COR-L47 (cell line): ENCODE results near the gene TMEM132A.
"Not testable (repeated sequence)": the region's sequence is repeated elsewhere in the genome, so short reads cannot be mapped to it uniquely, and the experiment has no call there.

Experiments
- DNase-seq: peaks from one replicate; lab custom pipeline; 2025; lab: John Stamatoyannopoulos, UW

Gene TMEM132A

DNA sequence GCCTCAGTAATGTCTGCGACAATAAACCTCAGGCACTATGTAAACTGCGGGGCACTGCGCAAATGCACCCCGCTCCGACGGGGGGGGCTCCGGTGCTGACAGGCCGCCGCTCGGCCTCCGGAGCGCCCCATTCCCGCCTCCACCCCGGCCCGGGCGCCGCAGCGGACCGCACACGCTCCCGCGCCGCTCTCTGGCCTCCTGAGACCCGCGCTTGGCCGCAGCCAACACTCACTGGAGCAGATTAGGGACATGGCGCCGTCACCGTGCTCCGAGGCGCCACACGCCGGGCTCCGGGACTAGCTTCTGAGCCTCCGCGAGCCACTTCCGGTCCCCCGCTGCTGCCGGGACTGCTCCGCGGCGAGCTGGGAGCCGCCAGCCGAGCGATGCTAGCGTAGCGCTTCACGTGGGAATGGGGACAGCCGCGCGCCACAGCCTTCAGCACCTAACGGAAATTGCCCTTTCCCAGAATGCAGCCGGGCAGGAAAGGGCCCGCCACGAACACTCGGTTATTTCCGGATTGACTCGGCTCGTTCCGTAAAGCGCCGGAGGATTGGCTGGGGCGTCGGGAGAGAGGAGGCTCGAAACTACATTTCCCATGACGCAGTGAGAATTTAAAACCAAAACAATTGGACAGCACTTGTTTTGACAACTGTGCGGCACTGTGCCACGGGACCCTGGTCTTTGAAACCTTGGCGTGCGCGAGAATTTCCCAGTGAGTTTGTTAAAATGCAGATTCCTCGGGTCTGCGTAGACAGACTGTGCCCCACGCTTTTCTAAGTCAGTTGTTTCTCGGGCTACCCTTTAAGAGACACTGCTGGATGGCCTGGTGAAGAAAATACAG lies 17.9 kb upstream of the TMEM132A start, which contains the start of gene PRPF19:
PRPF19 (minus strand) TSS at position 454 of the 841 bp plus-strand sequence; CDS start at position 251, 203 bp downstream.
- peak; percentile 94 for DNase-seq

DNA sequence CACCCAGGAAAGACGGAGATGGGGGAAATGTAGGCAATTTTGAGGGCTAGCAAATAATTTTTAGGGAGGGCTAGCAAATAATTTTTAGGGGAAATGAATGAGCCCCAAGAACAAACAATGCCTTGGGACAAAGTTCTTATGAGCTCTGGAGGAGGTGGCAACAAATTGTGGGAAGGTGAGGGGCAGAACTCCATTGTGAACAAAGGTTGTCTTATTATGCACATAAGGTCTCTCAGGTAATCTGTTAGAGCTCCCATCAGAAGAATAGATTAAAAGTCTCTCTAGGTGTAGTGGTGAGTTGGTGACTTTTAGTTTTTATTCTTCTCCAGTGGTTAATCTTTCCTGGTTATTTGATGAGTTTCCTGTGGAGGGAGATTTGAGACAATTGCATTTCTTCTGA lies 15.5 kb upstream of the TMEM132A start:
- DNase-seq = no peak

DNA sequence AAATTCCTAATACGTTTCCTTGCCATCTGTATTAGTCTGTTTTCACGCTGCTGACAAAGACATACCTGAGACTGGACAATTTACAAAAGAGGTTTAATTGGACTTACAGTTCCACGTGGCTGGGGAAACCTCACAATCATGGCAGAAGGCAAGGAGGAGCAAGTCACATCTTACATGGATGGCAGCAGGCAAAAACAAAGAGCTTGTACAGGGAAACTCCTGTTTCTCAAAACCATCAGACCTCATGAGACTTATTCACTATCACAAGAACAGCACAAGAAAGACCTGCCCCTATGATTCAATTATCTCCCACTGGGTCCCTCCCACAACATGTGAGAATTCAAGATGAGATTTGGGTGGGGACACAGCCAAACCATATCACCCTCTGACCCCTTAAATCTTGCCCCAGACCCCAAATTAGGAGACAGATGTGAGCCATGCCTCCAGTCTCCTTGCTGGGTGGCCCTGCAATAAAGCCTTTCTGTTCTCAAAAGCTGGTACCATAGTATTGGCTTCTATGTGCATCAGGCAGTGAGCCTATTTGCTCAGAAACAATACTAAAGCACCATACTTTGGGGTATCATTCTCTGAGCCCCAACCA lies 14.5 kb upstream of the TMEM132A start:
- not testable (repeated sequence) for DNase-seq

DNA sequence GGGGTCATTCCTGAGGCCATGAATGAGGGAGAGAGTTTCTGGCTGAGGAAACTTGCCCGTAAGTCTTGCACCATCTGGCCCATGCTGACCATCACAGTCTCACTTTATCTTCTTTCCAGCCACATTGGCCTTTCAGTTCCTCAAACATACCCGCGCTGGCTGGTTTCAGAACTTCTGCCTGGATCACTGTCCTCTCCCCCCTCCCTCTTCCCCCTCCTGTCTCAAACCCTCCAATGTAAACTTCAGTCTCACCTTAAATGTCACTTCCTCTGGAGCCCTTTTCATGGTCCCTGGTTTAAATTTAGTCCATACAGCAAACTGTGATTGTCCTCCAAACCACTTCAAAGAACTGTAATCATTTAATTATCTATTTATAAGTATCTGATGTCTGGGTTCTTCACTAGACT lies 14.0 kb upstream of the TMEM132A start:
- DNase-seq = no peak

DNA sequence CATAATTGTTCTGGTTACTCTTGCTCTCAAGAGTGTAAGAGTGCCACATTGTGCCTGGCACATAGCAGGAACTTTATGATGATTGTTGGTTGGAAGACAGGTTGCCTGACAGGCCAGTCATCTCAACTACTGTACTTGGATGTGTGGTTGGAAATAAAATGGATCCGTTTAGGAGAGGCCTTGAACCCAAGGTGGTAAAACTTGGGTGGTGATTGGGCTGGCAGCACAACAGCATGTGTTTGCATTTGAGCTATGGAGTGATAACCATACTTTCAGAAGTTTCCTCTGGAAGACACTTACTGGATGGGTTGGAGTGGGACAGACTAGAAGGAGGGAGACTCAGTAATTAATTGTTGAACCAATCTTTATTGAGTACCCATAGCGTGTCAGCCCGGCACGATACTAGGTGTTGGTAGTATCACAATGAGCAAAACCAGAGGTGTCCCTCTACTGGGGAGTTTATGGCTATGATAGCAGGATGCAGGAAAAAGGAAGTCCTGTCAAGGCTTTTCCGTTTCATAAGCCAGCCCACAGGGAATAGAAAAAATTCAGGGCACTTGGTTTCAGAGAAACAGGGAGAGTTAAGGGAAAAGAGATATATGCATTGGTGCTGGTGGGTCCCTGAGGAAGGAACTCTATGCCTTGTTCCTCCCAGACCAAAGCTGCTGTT lies 13.4 kb upstream of the TMEM132A start:
- no peak for DNase-seq

DNA sequence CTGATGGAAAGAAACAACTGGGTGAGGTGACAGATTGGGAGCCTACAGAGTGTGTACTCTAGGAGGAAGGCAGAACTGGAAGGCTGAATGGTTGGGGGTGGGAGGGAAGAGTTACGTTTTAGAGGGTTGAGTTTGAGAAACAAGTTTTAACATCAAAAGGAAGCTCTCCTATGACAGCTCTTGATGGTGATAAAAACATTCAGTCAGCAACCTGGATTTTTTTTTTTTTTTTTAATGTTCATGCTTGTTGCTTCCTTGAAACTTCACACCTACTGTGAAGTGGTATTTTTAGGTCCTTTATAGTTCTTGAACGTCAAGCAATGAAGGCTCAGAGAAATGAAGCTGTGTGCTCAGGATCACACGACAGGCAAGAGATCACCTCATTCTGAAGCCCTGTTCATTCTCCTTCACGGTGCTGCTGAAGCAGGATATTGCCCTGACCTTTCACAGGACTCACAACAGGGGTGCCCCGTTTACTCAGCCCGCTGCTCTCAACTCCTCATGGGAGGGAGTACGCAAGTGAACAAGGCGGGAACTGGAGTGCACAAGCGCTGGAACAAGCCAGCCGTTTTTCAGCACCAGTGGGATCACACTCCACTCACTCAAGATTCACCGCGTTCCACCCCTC lies 11.9 kb upstream of the TMEM132A start:
- DNase-seq = no peak

DNA sequence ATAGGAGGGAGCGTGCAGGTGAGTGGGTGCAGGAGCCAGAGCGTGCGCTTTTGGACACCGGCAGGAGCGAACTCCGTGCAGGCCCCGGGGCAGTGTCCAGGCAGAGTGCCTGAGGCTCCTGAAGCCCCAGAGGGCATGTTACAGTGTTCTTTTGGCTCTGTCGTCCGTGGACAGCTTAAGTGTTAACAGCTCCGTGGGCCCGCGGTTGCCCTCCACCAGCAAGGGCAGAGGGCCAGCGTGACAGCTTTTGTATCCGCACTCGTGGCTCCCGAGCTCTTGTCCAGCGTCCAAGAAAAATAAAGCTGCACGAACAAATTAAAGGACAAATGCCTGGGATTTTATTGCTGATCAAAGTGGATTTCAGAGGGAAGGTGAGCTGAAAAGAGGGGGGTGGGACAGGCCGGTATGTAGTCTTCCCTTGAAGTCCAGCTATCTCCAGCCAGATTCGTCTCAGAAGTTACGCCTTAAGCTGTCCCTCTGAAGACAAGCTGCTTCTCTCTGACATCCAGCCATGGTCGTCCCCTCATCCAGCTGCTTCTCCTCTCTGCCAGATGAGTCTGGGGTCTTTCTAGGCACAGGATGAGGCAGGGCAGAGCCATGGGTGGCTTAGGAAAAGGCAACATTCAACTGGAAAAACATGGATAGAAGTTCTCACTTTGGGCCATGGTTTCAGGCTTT lies 11.3 kb upstream of the TMEM132A start:
- DNase-seq = no peak

DNA sequence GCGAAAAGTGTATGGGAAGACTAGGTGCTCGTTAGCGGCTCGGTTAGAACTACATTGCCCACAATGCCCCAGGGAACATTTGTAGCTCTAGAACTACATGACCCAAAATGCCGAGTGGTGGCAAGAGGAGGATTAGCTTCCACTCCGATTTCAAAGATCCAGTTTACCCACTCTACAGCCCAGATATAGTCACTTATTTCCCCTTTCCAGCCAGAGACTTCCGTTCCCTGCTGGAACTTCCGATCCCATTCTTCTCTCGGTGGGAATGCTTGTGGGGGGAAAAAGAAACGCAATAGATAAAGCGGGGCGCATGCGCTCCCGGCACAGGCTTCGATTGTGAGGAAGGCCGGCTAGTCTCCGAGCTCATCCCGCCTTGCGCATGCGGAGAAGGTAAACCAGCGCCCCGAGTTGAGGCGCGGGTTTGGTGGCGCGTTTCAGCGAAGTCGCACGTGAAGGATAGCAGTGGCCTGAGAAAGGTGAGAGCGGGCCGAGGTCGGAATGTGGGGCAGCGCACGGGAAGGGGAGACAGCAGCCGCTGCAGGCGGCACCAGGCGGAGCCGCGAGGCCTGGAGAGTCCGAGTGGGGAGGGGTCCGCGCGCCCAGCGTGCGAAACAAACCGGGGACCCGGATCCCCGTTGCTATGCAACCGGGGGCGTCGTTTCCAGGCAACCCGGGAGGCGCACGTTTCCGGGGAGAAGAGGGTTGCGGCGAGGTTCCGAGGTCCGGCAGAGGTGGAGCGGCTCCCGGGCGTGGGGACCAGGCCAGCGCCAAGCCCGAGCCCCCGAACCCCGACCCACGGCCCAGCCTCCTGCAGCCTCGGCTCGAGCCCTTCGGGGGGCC lies 10.2 kb upstream of the TMEM132A start, which contains the start of gene TMEM109:
TMEM109 (plus strand) TSS at position 366 of the 840 bp plus-strand sequence. CDS start 5,536 bp downstream, outside the sequence.
- DNase-seq = peak; percentile 90

DNA sequence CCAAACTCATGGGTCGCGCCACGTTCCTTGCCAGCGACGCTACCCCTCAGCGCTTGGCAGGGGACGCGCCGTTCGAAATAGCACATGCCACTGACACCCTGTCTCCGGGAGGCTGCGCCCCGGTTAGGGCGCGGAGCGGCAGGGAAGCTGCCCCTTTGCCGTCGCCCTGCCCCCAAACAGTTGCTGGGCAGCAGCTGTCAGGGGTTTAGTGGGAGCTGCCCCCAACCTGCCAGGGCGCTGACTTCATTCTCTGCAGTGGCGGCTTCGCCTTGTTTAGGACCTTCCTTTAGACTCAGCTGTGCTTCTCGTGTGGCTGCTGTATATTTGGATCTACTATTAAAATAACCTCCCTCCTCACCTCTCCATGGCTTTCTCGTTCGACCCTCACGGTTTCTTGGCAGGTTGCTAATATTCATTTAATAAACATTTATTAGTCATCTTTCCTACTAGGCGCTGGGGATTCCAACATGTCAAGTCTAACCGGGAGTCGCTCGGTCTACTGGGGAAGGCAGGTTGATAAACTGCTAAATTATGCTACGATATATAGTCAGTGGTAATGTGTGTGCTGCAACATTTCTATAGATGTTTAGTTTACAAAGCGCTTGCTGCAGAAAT lies 9.5 kb upstream of the TMEM132A start:
- DNase-seq = no peak

DNA sequence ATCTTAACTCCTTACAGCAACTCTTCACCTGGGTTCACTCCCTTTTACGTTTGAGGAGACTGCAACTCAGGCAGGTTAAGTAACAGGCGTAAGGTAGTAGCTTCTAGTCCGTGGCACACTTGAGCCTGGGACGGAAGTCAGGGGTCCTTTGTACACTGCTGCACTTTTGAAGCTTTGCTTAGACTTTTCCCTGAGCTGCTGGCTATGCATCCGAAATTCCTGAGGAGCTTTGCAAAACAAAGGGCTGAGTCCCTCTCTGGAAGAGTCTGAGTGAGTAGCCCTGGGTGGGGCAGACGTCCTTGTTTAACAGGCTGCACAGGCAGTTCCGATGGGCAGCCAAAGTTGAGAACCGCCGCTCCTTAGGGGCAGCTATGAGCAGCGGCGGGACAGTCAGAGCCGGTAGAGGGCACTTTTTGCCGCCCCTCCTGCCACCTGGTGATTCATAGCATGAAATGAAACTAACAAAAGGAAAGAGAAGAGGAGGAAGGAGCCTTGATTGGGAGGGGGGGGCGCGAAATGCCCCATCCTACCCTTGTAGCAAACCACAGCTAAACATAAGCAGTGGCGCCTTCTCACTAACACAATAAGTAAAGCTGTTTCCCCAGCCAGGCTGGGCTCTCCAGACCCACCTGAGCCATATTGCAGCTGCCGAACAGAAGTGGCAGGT lies 8.9 kb upstream of the TMEM132A start:
- peak; percentile 27 for DNase-seq

DNA sequence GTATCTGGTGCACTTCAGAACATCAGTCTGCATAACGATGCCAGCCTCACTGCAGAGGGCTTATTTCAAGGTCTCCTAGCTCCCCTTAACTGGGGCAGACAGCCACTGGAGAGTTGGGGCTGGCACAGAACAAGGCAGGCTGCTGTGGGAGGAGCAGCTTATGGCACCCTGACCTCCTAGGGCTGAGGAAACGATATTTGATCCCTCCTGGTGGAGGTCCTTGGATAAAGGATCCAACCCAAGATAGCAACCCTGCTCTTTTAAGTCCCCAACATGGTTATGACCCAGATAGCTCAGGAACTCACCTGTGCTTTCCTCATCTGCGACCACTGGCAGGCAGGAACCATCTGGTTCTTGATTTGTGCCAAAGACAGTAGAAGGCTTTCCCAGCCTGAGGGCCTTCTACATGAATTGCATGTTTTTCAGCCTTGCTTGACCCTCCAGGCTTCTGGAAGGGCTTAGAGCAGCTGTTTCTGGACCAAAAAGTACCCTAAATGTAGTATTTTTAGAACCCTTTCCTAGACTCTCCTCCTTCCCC lies 7.5 kb upstream of the TMEM132A start:
- DNase-seq = no peak

DNA sequence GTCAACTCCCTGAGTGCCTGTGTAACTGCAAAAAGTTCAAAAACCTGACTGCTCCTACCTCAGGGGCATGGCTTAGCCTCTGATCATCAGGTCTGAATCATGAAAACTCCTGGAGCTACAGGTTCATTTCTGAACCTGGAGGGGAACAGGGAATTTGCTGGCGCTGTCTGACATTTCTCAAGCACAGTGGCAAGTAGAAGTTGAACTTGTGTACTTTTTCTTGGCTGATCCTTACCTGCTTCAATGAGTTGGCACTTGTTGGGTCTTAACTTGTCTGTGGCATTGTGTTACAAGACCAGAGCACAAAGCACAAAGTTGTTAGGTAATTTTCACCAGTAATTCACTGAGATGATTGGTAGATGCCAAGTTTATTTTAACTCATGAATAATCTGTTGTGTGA lies 7.0 kb upstream of the TMEM132A start:
- no peak for DNase-seq

DNA sequence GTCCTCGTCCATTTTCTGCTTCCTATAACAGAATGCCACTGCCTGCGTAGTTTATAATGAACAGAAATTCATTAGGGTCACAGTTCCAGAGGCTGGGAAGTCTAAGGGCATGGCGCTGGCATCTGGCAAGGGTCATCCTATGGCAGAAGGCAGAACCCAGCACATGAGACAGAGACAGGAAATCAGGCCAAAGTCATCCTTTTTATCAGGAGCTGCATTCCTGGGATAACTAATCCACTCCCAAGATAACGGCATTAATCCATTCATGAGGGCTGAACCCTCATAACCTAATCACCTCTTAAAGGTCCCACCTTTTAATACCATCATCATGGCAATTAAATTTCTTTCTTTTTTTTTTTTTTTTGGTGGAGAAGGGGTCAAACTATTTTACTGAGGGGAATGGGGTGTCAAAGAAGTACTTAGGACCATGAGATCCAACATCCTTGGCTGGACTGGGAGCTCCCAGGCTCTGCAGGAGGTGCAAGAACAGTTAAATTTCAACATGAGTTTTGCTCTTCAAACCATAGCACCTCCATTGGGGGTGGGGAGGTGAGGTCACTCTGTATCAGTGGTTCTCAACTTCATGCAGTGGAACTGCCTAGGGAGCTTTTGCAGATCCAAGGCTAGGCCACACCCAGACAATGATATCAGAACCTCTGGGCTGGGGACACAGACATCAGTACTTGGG lies 5.9 kb upstream of the TMEM132A start:
- no peak for DNase-seq

DNA sequence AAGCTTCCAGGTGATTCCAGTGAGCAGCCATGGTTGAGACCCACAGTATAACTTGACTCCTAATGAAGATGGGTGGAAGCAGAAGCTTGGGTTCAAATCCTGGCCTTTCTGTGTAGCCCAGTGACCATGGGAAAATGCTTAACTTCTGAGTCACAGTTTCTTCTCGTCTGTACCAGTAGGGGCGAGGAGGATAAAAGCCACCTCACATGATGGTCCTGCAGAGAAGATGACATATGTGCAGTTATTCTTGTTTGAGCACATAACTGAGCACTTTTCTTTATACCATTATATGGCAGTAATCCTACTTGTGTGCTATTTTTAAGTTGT lies 5.4 kb upstream of the TMEM132A start:
- no peak for DNase-seq

DNA sequence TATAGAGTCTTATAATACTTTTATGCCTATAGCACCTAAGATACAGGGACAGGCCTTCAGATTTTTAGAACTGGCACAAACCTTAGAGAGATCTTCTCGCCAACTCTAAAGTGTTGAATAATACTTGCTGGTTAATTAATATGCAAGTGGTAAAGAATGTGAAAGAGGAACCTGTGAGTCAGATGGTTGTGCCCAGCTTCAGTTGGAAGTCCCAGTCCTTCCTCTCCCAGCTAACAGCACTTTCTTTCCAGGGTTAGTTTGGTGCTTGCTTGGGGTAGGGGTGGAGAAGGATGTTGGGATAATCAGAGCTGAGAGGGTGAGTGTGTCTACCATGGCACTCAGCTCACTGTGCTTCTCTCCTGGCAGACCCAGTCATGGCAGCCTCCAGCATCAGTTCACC lies 4.9 kb upstream of the TMEM132A start:
- no peak for DNase-seq

DNA sequence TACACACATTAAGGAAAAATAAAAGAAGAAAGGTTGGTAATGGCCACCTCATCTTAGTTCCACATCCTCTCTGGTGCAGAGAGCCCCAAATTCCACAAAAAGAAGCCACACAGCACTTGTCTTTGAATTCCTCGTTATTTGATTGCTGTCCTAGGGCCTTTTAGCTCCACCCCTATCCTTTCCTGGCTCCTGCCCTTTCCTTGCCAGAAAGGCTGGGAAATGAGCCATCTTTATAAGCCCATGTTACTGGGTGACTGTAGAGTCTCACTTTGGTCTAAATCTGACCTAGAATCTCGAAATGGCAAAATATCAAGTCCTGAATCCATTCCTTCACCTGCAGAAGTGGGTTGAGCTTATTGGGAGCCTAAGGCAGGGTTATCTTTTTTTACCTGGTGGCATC lies 4.3 kb upstream of the TMEM132A start:
- DNase-seq = no peak

DNA sequence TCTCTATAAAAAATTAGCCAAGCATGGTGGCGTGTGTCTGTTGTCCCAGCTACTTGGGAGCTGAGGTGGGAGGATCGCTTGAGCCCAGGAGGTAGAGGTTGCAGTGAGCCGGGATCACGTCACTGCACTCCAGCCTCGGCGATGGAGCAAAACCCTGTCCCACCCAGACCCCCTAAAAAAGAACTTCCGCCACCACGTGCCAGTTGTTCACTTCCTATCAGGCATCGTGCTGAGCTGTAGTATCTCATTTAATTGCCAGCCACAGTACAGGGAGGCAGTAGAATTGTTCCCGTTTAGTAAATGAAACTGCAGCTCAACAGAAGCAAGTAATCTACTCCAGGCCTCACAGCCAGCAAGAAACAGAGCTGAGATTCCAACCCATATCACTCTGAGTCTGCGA lies 3.0 kb upstream of the TMEM132A start:
- no peak for DNase-seq

DNA sequence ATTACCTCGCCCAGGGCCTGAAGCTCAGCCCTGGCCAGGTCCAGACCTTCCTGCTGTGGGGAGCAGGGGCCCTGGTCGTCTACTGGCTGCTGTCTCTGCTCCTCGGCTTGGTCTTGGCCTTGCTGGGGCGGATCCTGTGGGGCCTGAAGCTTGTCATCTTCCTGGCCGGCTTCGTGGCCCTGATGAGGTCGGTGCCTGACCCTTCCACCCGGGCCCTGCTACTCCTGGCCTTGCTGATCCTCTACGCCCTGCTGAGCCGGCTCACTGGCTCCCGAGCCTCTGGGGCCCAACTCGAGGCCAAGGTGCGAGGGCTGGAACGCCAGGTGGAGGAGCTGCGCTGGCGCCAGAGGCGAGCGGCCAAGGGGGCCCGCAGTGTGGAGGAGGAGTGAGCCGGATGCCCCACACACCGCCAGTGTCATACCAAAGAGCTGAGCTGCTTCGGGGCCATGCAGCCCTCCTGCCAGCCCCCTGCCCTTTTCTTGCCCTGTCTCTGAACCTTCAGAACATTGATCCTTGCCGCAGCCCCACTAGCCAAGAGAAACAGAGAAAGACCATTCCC lies 2.4 kb upstream of the TMEM132A start:
- DNase-seq = no peak

DNA sequence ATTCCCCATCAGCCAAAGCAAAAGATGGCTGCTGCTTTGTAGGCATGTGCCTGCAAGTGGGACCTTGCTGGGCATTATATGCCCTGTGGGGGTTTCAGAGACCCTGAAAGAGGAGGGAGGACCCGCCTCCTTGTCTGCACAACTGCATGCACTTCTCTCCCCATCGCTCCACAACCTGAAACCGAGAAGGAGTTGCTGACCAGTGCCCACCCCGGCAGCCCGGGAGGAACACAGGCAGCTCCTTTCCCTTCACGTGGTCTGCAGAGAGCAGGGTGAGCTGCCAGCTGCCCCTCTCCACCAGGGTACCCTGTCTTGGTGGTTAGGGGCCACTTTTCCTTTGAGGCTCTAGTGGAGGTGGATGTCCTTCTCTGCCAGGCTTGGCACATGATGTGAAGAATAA lies 1.4 kb upstream of the TMEM132A start:
- no peak for DNase-seq
